Natural killer cell (primary cell): ENCODE data around the gene LRRC27. TPM values are rescaled to one million over a fixed set of nuclear protein-coding genes. Genes with fewer than 3 reads are reported as not detected.

Experiments used
- ATAC-seq, 3 donors: fragments of 150-1000 bp in 2 of 3; fragments of 200-7000 bp in 1 of 3; cut with Tn5 transposase; 1 replicate in 1 of 3; 2 replicates in 2 of 3; pipeline ENCODE4 v1.10.0; 2021; ENCODE audit warnings: mild to moderate bottlenecking in 2 of 3, moderate library complexity in 2 of 3
- DNase-seq, 2 donors: peaks; one replicate each; pipeline versions ENCODE4 v3.0.0 to v3.0.0-alpha.2; 2013 to 2021; ENCODE audit warnings: mixed read lengths in 1 of 2
- H3K27ac ChIP-seq: one replicate; pipeline ENCODE4 v1.5.1; 2013; ENCODE audit warnings: mild to moderate bottlenecking, low read length
- H3K27me3 ChIP-seq: one replicate; pipeline ENCODE4 v1.6.1; 2013; ENCODE audit warnings: low read length; ENCODE audit not compliant: control insufficient read depth, insufficient read depth
- H3K36me3 ChIP-seq: one replicate; pipeline ENCODE4 v1.6.1; 2013; ENCODE audit warnings: low read length; ENCODE audit not compliant: control insufficient read depth, insufficient read depth
- H3K4me1 ChIP-seq: one replicate; pipeline ENCODE4 v1.6.1; 2013; ENCODE audit warnings: low read length; ENCODE audit not compliant: control insufficient read depth, insufficient read depth
- H3K4me3 ChIP-seq: one replicate; pipeline ENCODE4 v1.5.1; 2013; ENCODE audit warnings: low read length
- H3K9me3 ChIP-seq: one replicate; pipeline ENCODE4 v1.6.1; 2013; ENCODE audit warnings: low read length; ENCODE audit not compliant: control insufficient read depth, insufficient read depth
- H3K27ac Mint-ChIP-seq, 2 donors: one replicate each; pipeline ENCODE4 v1.8.0; 2022; ENCODE audit warnings: mild to moderate bottlenecking in 2 of 2, mixed read lengths in 2 of 2, moderate library complexity in 1 of 2
- H3K27me3 Mint-ChIP-seq, 2 donors: one replicate each; pipeline ENCODE4 v1.8.0; 2022; ENCODE audit warnings: low read depth in 2 of 2, mixed read lengths in 2 of 2
- H3K36me3 Mint-ChIP-seq: one replicate; pipeline ENCODE4 v1.8.0; 2022; ENCODE audit warnings: mixed read lengths
- H3K4me1 Mint-ChIP-seq, 2 donors: one replicate each; pipeline ENCODE4 v1.8.0; 2022; ENCODE audit warnings: mixed read lengths in 2 of 2
- H3K4me3 Mint-ChIP-seq: one replicate; pipeline ENCODE4 v1.8.0; 2022; ENCODE audit warnings: mild to moderate bottlenecking, moderate library complexity, mixed read lengths
- H3K9me3 Mint-ChIP-seq, 2 donors: one replicate each; pipeline ENCODE4 v1.8.0; 2022; ENCODE audit warnings: mixed read lengths in 2 of 2
- CTCF ChIP-seq: fragments of 200-600 bp; IDR thresholded peaks from one replicate; pipeline ENCODE4 v1.8.0; 2022; ENCODE audit warnings: antibody characterized with exemption
- WGBS: methylation state at CpG from one replicate; pipeline ENCODE4 v1.1.7; 2013; ENCODE audit warnings: missing lambda C conversion rate; ENCODE audit not compliant: insufficient coverage; 5-methylcytosine and 5-hydroxymethylcytosine counted together
- intact Hi-C: fragments of 100-400 bp; cut with micrococcal nuclease; formaldehyde crosslinking; loops from one replicate; pipeline ENCODE4 v1.14.2; 2022
- total RNA-seq, 4 donors: library from RNA; stranded (reverse); fragments of 120-200 nt in 1 of 4; gene quantifications; one replicate each; pipeline versions ENCODE4 v1.2.3 to v1.2.4, GENCODE V29; 2013 to 2022

Gene LRRC27
- total RNA-seq, 3 donors from 2014 or later (not counting 1 experiment from before 2014, with no cell fraction given): 8.1 to 22.5 (median 9.9) TPM

GRCh38 chr10:132355754-132356153 lies 23.8 kb downstream of the LRRC27 start:
- no peak for TF ChIP-seq CTCF
- peaks cover 0 to 12% of the 10 kb centered on the region in 2 donors for H3K4me1 Mint-ChIP-seq
- H3K27ac Mint-ChIP-seq: no peak overlapping the region
- Histone ChIP-seq H3K4me3 (no peak overlapping the region), H3K9me3 (no peaks in the 10 kb centered on the region), H3K4me1 (no peaks in the 10 kb centered on the region), H3K27me3 (no peaks in the 10 kb centered on the region), H3K36me3 (no peaks in the 10 kb centered on the region), H3K27ac (no peak overlapping the region)
- H3K9me3 Mint-ChIP-seq: no peaks in the 10 kb centered on the region
- DNase-seq: no peak
- no peaks in the 10 kb centered on the region for H3K27me3 Mint-ChIP-seq
- ATAC-seq: no peak
- H3K36me3 Mint-ChIP-seq: no peaks in the 10 kb centered on the region
- H3K4me3 Mint-ChIP-seq: no peak overlapping the region
- intact Hi-C loops: no loop called here
- 95% methylated on average over 13 of the region's 13 CpGs for WGBS

GRCh38 chr10:132356621-132357195 lies 24.7 kb downstream of the LRRC27 start:
- Histone ChIP-seq H3K27me3 (no peaks in the 10 kb centered on the region), H3K9me3 (no peaks in the 10 kb centered on the region), H3K27ac (no peak overlapping the region), H3K36me3 (no peaks in the 10 kb centered on the region), H3K4me1 (no peaks in the 10 kb centered on the region), H3K4me3 (no peak overlapping the region)
- Mint-ChIP-seq H3K4me1 (peaks cover 0 to 12% of the 10 kb centered on the region in 2 donors), H3K27ac (no peak overlapping the region), H3K9me3 (no peaks in the 10 kb centered on the region), H3K4me3 (no peak overlapping the region), H3K27me3 (no peaks in the 10 kb centered on the region), H3K36me3 (no peaks in the 10 kb centered on the region)
- ATAC-seq (no peak), DNase-seq (no peak)
- no peak for TF ChIP-seq CTCF
- intact Hi-C loops: no loop called here
- whole genome bisulfite sequencing: 96% methylated on average over 12 of the region's 12 CpGs

- Histone ChIP-seq H3K36me3 (no peaks in the 10 kb centered on the region), H3K4me3 (no peak overlapping the region), H3K27ac (no peak overlapping the region), H3K4me1 (no peaks in the 10 kb centered on the region), H3K27me3 (no peaks in the 10 kb centered on the region), H3K9me3 (no peaks in the 10 kb centered on the region)
- no peaks in the 10 kb centered on the region for H3K36me3 Mint-ChIP-seq
- H3K4me3 Mint-ChIP-seq: no peak overlapping the region
- WGBS: 96% methylated on average over 15 of the region's 15 CpGs
- H3K9me3 Mint-ChIP-seq: no peaks in the 10 kb centered on the region
- no peaks in the 10 kb centered on the region for H3K27me3 Mint-ChIP-seq
- intact Hi-C loops: no loop called here
- no peak for TF ChIP-seq CTCF
- peaks cover 0 to 12% of the 10 kb centered on the region in 2 donors for H3K4me1 Mint-ChIP-seq
- H3K27ac Mint-ChIP-seq: peak overlapping the region in 1 of 2 donors; percentile 64
- ATAC-seq (no peak), DNase-seq (no peak)
These were observed 25.5 kb downstream of the LRRC27 start for GRCh38 chr10:132357286-132358058.
